Measurements from ENCODE around the gene ZNF845.
"Not testable (repeated sequence)": the region's sequence is repeated elsewhere in the genome, so short reads cannot be mapped to it uniquely, and the experiment has no call there.

ZNF845 gene

GRCh38 chr19:53397918-53398317 lies 64.4 kb downstream of the ZNF845 start:
- peaks cover 67% of the 10 kb centered on the region for H3K36me3 Mint-ChIP-seq
- H3K9me3 Mint-ChIP-seq, H3K4me3 Mint-ChIP-seq: not testable (repeated sequence)

More at GRCh38 chr19:53397918-53398317, 64.4 kb downstream of the ZNF845 start:
- H3K27ac Mint-ChIP-seq; DNase-seq (ENCODE audit: low spot score in 2 of 2); ATAC-seq: not testable (repeated sequence)
- H3K4me1 Mint-ChIP-seq, result peaks cover 22% of the 10 kb centered on the region

Data from stimulated activated effector memory CD8-positive, alpha-beta T cell treated with anti-CD3 and anti-CD28 coated beads, Interleukin-12 subunit alpha, Interleukin-12 subunit beta, amount 100 ng/mL, for 72 hours (primary cell).